ENCODE data around the gene TAF10.

TAF10 gene

DNA sequence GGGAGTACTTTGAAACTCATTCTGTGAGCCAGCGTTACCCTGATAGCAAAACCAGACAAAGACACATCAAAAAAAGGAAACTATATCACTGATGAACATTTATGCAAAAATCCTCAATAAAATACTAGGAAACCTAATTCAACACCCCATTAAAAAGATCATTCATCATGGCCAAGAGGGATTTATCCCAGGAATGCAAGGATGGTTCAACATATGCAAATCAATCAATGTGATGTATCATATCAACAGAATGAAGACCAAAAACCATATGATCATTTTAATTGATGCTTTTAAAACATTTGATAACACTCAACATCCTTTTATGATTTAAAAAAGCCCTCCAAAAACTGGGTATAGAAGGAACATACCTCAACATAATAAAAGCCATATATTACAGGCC is 28.4 kb downstream of the TAF10 start:
- no peak for DNase-seq (ENCODE audit: low read depth in 2 of 2)

DNA sequence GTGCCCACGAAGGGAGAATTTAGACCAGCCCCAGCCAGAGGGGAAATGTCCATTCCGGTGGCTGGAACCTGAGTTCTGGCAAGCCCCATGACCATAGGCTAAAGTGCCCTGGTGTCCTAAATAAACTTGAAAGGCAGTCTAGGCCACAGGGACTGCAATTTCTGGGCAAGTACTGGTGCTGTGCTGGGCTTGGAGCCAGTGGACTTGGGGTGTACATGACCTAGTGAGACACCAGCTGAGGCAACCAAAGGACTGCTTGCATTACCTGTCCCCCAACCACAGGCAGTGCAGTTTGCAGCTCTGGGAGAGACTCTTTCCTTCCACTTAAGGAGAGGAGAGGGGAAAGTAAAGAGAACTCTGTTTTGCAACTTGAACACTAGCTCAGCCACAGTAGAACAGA is 32.3 kb downstream of the TAF10 start:
- DNase-seq (ENCODE audit: low read depth in 2 of 2), result no peak

DNA sequence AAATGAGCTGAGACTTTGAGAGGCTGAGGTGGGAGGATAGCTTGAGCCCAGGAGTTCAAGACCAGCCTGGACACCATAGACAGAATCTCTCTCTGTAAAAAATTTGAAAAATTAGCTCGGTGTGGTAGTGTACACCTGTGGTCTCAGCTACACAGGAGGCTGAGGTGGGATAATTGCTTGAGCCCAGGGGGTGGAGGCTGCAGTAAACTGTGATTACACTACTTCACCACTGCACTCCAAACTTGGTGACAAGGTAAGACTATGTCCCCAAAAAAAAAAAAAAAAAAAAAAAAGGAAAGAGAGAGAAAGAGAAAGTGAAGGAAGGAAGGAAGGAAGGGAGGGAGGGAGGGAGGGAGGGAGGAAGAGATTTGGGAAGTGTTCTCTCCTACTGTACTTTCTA is 33.9 kb downstream of the TAF10 start:
- DNase-seq (ENCODE audit: low read depth in 2 of 2), result no peak

DNA sequence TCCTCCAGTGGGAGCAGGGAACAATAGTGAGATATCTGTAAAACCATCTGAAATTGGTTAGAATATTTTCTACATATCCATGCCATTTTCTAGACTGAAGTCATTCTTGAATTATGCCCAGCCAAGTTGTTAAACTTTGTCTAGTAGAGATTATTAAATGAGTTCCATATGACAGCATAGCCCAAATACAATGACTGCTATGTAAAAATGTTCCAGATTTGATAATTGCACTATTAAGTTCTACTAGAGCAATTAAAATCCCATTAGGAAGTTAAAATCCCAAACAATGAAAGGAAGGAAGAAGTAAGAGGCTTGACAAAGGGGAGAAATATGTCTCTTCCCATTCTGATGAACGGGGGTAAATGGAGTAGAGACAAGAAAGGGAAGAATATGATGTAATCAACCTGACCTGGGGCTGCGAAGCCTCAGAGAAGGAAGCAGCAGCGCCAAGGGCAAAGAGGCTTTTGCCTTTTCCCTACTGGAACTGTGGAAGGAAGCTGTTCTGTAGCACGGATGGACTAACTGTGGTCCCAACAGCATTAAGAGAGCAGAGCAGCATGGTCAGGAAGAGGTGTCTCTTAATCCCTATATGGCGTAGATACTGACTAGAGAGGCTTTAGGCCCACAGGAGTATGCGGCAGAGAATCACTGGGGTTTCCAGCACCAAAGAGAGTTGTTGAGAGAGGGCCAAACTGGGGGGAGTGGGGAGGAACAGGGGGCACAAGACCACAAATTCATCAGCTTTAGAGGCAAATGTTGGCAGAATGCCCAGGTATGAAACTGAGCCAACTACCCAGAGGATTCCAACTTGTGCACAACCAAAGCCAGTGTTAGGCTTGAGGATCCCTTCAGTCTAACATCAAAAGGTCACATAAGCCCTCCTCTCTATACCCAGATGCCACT is 35.3 kb downstream of the TAF10 start:
- DNase-seq (ENCODE audit: low read depth in 2 of 2), result no peak

DNA sequence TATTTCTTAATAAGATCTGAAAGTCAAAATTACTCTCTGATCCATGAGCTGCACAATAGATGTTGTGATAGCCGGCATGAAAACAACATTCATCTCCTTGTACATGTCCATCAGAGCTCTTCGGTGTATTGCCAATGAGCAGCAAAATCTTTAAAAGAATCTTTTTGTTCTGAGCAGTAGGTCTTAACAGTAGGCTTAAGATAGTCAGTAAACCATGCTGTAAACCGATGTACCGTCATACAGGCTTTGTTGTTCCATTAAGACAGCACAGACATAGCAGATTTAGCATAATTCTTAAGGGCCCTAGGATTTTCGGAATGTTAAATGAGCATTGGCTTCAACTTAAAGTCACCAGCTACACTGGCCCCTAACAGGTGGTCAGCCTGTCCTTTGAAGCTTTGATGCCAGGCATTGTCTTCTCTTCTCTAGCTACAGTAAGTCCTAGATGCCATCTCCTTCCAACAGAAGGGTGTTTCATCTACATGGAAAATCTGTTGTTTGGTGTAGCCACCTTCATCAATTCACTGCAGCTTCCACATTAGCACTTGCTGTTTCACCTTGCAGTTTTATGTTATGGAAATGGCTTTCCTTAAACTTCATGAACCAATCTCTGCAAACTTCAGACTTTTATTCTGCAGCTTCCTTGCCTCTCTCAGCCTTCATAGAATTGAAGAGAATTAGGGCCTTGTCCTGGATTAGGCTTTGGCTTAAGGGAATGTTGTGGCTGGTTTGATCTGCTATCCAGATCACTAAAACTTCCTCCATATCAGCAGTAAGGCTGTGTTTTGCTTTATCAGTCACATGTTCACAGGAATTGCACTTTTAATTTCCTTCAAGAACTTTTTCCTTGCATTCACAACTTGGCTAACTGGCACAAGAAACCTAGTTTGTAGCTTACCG is 37.0 kb downstream of the TAF10 start:
- DNase-seq (ENCODE audit: low read depth in 2 of 2), result no peak

DNA sequence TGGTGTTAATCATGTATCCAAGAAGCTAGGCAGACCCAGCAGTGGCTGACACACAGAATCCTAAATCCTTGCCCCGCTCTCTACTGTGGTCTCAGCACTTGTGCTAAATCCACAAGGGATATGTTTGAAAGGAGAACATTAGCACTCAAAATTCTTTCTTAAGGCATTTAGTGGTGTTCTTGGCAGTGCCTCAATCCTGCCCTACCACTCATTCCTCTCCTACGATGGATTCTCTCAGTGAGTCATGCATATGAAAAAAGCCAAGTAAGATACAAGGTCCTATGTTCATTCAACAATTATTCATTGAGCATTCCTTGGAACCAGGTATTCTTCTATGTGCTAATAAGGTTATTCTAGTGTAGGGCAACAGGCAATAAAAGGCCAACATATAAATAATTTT is 39.8 kb downstream of the TAF10 start:
- no peak for DNase-seq (ENCODE audit: low read depth in 2 of 2)

DNA sequence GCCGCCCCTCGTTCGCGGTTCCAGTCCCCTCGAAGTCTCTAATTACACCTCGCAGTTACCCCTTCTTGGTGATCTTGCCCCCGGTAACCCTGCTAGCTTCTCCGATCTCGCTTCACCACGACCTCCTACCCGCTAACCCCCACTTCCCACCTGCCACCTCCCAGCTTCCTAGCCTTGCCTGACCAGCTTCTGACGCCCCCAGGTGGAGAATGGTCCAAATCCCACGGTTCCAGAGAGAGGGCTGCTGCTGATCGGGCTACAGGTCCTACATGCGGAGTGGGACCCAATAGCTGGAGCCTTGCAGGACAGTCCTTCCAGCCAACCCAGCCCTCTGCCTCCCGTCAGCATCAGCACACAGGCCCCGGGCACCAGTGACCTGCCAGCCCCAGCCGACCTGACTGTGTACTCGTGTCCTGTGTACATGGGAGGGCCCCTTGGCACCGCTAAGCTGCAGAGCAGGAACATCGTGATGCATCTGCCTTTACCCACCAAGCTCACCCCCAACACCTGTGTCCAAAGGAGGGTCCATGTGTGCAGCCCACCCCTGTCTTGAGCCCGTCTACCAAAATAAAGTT is 40.5 kb downstream of the TAF10 start:
- DNase-seq (ENCODE audit: low read depth in 2 of 2), result no peak

DNA sequence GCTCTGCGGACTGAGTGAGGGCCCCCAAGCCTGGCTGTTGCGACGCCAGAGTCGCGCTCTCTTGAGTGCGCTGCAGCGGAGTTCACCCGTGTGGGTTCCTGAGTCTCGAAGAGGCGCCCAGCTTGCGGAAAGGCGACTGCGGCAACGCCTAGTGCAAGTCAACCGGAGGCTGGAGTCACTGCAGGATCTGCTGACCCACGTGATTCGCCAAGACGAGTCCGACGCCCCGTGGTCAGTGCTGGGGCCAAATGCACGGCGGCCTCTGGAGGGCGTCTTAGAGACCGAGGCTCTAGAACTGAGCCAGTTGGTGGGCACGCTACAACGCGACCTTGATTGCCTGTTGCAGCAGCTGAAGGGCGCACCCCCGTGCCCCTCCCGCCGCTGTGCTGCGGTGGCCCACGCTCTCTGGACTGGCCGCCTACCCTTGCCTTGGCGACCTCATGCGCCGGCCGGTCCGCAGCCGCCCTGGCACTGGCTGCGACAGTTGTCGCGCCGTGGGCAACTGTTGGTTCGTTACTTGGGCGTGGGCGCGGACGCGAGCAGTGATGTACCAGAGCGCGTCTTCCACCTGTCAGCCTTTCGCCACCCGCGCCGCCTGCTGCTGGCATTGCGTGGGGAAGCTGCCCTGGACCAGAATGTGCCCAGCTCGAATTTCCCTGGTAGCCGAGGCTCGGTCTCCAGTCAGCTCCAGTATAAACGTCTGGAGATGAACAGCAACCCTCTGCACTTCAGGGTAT is 41.2 kb downstream of the TAF10 start:
- no peak for DNase-seq (ENCODE audit: low read depth in 2 of 2)

DNA sequence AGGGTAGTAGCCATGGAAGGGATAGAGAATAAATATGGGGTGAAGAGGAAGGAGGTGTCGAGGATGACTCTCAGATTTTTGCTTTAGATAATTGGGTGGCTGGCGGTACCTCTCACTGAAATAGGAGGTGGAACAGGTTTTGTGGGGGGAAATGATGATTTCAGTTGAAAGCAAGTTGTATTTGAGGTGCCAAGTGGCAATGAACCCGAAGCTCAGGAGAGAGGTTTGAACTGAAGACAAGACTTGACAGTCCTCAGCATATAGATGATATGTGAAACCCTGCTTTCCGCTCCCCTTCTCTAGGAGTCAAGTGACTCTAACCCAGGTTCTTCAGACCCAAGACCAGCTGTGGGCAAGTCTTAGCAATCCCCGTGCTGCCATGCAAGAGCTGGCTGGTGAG is 42.3 kb downstream of the TAF10 start:
- no peak for DNase-seq (ENCODE audit: low read depth in 2 of 2)

DNA sequence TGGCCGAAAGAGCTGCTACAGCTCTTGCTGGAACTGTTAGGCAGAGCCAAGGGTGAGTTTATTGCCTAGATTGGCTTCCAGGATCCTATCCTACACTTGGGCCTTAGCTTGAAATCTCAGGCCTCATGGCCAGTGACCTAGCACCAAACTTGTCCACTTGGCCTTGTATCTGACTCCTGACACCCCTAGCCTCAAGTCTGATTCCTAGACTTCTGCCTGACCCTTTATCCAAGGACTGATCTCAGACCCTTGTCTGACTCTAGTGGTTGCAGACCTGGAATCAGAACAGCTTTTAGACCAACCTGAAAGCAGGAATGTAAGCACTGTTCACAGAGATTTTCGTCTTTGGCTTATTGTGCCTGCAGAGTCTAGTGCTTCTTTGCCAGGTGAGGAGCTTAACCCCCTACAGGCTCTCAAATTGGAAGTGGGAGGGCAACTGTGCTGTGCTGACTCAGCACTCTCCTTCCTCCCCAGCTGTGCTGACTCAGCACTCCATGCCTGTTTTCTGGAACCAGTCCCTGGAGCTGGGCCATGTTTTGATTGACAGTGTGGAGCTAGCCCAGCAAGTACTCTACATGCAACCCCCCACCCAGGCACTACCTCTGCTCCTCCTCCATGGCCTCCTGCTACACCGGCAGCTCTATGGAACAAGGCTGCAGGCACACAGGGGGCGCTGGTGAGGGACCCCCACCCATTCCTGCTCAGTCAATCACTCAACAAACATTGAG is 43.7 kb downstream of the TAF10 start:
- DNase-seq (ENCODE audit: low read depth in 2 of 2), result no peak

DNA sequence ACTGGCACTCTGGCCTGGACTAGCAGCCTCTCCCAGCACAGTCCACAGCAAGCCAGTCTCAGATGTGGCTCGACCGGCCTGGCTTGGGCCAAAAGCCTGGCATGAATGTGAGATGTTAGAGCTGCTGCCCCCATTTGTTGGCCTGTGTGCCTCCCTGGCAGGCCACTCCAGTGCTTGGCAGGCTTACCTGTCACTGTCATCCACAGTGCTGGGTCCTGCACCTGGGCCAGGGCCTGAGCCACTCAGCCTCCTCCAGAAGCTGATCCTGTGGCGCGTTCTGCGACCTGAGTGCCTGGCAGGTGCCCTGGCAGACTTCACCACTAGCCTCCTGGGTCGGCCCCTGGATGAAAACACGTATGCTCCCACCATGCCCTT is 44.7 kb downstream of the TAF10 start:
- no peak for DNase-seq (ENCODE audit: low read depth in 2 of 2)

DNA sequence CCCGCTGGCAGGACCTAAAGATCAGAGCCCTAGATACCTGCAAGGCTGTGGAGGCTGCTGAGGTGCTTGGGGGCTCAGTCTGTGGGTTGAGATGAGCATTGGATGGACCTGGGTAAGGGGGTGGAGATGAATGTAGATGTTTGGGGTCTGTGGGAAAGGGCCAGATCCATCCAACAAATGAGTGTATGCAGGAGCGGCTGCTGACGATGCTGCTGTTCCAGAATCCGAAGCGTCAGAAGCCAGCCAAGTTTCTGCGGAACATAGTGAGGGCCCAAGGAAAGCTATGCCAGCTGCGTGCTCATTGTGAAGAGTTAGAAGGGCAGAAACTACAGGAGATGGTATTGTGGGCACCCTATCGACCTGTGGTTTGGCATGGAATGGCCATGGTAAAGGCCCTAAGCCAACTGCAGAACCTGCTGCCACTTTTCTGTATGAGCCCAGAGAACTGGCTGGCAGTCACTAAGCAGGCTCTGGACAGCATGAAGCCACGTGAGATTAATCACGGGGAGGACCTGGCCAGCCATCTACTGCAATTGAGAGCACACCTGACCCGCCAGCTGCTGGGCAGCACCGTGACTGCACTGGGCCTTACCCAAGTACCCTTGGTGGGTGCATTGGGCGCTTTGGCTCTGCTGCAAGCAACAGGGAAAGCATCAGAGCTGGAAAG is 45.2 kb downstream of the TAF10 start:
- DNase-seq (ENCODE audit: low read depth in 2 of 2), result no peak

DNA sequence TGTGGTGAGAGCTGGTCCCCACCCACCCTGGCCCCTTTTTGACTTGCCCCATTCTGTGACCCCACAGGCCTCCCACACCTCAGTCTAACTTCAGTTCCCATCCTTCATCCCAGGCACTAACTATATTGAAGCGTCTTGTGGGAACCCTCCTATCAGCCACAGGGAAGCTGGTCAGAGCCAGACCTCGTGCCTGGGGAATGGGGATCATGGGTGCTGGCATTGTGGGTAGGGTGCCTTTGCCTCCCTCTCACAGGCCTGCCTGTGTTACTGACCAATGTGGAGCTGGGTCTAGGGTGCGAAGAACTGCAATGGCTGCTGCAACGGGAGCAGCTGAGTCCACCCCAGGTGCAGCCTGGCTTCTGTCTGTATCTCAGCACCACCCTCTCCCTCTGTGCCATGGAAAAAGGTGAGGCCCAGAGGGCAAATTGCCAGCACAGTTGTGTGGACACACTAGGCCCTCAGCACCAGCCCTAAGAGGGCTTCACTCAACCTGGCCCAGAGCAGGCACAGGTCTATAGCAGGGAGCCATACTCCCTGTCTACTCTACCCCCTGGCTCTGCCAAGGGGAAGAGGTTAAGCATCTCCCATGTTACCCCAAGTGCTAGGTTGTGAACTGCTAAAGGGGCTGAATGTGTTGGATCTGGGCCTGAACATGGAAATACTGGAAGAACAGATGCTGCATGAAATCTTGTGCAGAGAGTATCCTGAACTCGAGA is 45.9 kb downstream of the TAF10 start:
- no peak for DNase-seq (ENCODE audit: low read depth in 2 of 2)

DNA sequence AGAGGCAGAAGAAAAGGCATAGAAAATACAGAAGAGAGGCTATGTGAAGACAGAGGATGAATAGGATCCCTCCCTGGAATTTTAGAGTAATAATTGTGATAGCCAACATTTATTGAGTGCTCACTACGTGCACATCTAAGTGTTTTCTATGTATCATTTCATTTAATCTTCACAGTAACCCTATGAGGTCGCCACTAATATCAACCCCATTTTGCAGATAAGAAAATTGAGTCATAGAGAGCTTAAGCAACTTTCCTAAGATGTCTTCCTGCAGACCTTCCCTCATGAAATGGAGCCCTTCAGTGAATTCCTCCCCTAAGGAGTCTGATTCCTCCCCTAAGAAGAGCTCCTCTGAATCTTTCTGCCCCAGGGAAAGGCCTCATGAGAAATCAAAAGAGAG is 46.7 kb downstream of the TAF10 start:
- DNase-seq (ENCODE audit: low read depth in 2 of 2), result no peak

DNA sequence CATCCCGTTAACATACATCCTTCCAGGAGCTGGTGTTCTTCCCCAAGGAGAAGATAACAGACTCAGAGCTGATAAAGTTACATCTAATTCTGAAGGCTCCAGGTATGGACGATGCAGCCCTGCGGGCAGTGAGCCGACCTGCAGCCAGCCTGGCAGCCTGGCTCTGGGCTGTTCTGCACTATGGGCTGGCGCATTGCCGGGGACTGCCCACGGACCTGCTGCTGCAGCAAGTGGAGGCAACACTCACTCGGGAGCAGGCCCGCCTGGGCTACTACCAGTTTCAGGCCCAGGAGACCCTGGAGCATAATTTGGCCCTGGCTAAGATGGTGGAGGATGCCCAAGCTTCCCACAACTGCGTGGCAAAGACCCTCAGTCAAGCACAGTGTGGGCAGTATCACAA is 48.3 kb downstream of the TAF10 start:
- no peak for DNase-seq (ENCODE audit: low read depth in 2 of 2)

DNA sequence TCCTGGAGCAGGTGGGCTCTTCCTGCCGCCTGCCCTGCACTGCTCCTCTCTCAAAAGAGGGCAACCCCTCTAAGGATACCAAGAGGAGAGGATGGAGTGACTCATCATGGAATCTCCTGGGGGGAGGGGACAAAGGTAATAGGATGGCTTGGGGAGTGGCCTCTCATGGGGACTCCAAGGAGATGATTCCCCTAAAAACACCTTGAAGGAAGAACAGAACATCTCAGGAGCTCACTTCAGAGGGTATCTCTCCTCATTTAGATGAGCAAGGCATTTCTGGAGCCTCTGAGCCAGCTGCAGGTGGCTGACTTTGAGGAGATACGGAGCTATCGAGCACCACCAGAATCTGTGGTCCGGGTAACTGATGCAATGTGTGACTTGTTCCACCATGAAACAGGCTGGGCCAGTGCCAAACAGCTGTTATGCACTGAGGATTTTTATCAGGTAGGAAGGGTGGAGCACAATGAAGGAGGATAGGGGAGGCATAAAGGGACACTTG is 48.8 kb downstream of the TAF10 start:
- no peak for DNase-seq (ENCODE audit: low read depth in 2 of 2)

DNA sequence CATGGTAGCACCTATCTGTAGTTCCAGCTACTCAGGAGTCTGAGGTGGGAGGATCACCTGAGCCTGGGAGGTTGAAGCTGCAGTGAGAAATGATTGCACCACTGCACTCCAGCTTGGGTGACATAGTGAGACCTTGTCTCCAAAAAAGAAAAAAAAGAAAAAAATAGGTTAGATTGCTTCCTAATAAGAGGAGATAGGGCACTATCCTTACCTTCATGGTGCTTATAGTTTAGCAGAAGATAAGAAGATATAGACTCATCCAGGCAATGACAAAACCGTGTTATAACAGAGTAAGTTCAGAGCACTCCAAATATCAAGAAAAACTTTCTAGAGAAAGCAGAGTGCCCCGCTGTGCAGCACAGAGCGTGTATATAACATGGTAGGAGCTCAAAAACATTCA is 50.7 kb downstream of the TAF10 start:
- DNase-seq (ENCODE audit: low read depth in 2 of 2), result no peak

Measured in stimulated activated CD8-positive, alpha-beta memory T cell treated with anti-CD3 and anti-CD28 coated beads, Interleukin-7, amount 100 ng/mL, for 1 hour (primary cell).